Measurements from ENCODE around the gene DELE1. TPM values are rescaled to one million over a fixed set of nuclear protein-coding genes. Genes with fewer than 3 reads are reported as not detected.
A peak's percentile ranks its signal among the peaks of the same experiment; 100 is the strongest.

DELE1 gene
- 10 to 100 TPM; 77.8 to 99.1 TPM for total RNA-seq
- long read RNA-seq, partial matches to known transcripts, result 41 of 59 reads
- long read RNA-seq, other reads (novel, unspliced or antisense), result 15 of 59 reads

DNA sequence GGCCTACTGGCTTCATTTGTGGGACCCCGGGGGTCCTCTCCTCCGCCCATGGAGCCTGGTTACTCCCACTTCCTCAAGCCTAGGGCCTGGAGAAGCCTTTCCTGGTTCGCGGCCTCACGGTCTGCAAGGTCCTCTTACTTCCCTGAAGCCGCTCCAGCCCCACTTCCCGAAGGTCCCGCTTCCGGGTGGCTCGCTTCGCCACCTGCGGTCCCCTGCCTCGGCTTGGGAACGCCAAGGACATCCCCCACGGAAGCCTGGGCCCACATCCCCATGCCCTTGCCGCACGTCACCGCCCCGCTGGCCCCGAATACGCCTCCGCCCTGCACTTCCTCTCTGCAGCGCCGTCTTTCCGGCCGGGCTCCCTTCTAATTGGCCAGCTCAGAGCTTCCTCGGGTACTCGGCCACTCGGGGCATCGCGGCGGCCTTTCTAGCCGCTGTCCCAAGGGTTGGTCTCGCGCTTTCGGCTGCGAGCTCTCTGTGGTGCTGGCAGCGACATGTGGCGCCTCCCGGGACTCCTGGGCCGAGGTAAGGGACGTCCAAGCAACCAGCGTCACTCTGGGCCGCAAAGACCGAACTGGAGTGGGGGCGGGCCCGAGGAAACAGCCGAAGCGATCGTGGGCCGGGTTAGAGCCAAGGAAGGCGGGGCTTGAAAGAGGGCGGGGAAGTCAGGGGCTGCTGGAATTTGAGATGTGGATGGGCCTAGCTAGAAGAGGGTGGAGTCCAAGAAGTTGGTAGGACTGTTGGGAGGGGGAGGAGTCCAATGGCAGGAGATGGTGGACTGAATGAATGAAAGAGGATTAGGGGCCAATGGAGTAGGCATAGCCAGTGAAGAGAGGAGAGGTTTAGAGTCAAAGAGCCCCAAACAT is at the start of gene DELE1:
DELE1 (plus strand) TSS at position 424 of the 866 bp plus-strand sequence; CDS start at position 495, 71 bp downstream.
- ATAC-seq (peak; percentile 91), DNase-seq (peak; percentile 96)
- intact Hi-C loops (cut with DNase I, micrococcal nuclease), result no loop called here

DNA sequence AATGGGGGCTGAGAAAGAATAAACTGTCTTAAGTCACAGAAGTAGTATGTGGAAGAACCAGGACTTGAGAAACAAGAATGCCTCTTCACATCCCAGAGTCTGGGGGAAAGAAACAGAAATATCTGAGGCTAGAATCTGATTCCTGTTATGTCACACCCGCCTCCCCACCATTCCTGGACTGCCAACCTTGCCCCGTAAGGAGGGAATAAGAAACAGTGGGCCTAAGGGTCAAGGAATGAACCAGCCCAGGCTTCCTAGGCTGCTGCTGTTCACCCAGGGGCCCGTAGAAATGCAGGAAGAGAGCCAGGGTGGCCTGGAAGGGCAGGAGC is 49.8 kb upstream of the DELE1 start:
- ATAC-seq (no peak), DNase-seq (no peak)
- intact Hi-C loops (cut with DNase I, micrococcal nuclease), result no loop called here

DNA sequence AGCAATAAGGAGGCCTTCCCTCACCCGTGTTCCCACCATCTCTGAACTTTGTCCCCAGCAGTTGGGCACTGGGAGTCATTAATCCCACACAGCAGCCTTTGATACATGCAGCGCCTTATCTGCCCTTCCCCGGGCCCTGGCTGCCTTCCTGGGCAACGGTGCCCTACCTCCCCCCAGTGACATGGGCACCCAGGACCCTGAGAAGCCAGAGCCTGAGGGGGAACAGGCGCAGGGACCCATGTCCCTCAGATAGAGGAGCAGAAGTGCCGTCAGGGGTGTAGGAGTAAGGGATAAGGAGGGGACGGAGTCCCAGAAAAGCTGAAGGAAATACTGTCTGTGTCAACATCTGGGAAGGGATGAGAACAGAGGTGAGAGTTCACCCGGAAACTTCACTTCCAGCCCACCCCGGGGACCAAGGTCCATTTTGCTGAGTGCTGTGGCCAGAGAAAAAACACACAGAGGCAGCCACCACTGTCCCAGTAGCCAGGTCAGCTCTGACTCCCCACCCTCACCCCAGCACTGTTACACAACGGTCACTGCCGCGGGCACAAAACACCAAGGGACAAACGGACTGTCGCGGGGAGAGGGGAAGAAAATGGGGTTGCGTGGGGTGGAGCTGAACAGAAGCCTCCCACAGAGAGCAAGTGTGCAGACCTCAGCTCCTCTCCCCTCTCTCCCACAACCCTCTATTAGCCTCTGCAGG is 49.3 kb upstream of the DELE1 start:
- intact Hi-C loops (cut with DNase I, micrococcal nuclease), result no loop called here
- DNase-seq, result peak; percentile 76 to 89
- peak; percentile 48 for ATAC-seq

- ATAC-seq (no peak), DNase-seq (peak in 1 of 2 donors; percentile 30)
- intact Hi-C loops (cut with DNase I, micrococcal nuclease), result loop anchor here in 1 of 2 donors (5.0 kb wide), 1 partner anchor 173 kb away; no protein-coding TSS in a partner anchor
These were observed 48.5 kb upstream of the DELE1 start for GRCh38 chr5:141875022-141875740.

- intact Hi-C loops (cut with DNase I, micrococcal nuclease), result loop anchor here in 1 of 2 donors (5.0 kb wide), 1 partner anchor 174 kb away; no protein-coding TSS in a partner anchor
- DNase-seq, result peak; percentile 82 to 86
- ATAC-seq, result peak; percentile 54
These were observed 47.7 kb upstream of the DELE1 start for GRCh38 chr5:141875795-141876627.

GRCh38 chr5:141876628-141877355 is 46.9 kb upstream of the DELE1 start:
- peak; percentile 23 for ATAC-seq
- DNase-seq, result peak; percentile 43 to 63
- intact Hi-C loops (cut with DNase I, micrococcal nuclease), result loop anchor here in 1 of 2 donors (5.0 kb wide), 1 partner anchor 174 kb away; no protein-coding TSS in a partner anchor

- ATAC-seq, result peak; percentile 2
- peak; percentile 45 to 60 for DNase-seq
- intact Hi-C loops (cut with DNase I, micrococcal nuclease), result loop anchor here in 1 of 2 donors (5.0 kb wide), 1 partner anchor 175 kb away; no protein-coding TSS in a partner anchor
These were observed 46.1 kb upstream of the DELE1 start for GRCh38 chr5:141877356-141878185.

- peak; percentile 64 to 69 for DNase-seq
- intact Hi-C loops (cut with DNase I, micrococcal nuclease), result loop anchor here in 1 of 2 donors (5.0 kb wide), 1 partner anchor 176 kb away; no protein-coding TSS in a partner anchor
These were observed 45.4 kb upstream of the DELE1 start, which contains the start of gene PCDH1 for GRCh38 chr5:141878186-141878710. Gene PCDH1, minus strand, starts transcription at chr5:141878410. Its CDS starts 148 bp downstream, at chr5:141878262.

GRCh38 chr5:141878711-141879425 is 44.8 kb upstream of the DELE1 start:
- ATAC-seq (peak; percentile 43), DNase-seq (peak; percentile 89 to 93)
- intact Hi-C loops (cut with DNase I, micrococcal nuclease), result loop anchor here in 1 of 2 donors (5.0 kb wide), 1 partner anchor 177 kb away; no protein-coding TSS in a partner anchor

More at GRCh38 chr5:141878186-141878710, 45.4 kb upstream of the DELE1 start, which contains the start of gene PCDH1:
- peak; percentile 32 for ATAC-seq

DNA sequence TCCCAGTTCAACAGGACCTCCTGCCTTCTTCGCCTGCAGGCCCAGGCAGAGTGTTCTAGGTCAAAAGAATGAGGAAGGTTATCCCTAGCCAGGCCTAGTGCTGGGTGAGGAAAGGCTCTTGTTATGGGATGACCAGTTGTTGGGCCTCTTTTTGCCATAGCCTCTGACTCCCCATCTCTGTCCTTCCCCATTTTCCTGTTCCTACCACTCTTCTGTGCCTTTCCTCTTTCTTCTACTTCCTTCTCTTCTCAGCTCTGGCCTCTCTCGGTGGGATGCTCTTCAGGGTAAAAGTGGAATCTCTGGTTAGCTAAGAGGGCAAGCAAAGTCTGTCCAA is 44.3 kb upstream of the DELE1 start:
- DNase-seq (no peak), ATAC-seq (no peak)
- intact Hi-C loops (cut with DNase I, micrococcal nuclease), result loop anchor here in 1 of 2 donors (5.0 kb wide), 1 partner anchor 177 kb away; no protein-coding TSS in a partner anchor

DNA sequence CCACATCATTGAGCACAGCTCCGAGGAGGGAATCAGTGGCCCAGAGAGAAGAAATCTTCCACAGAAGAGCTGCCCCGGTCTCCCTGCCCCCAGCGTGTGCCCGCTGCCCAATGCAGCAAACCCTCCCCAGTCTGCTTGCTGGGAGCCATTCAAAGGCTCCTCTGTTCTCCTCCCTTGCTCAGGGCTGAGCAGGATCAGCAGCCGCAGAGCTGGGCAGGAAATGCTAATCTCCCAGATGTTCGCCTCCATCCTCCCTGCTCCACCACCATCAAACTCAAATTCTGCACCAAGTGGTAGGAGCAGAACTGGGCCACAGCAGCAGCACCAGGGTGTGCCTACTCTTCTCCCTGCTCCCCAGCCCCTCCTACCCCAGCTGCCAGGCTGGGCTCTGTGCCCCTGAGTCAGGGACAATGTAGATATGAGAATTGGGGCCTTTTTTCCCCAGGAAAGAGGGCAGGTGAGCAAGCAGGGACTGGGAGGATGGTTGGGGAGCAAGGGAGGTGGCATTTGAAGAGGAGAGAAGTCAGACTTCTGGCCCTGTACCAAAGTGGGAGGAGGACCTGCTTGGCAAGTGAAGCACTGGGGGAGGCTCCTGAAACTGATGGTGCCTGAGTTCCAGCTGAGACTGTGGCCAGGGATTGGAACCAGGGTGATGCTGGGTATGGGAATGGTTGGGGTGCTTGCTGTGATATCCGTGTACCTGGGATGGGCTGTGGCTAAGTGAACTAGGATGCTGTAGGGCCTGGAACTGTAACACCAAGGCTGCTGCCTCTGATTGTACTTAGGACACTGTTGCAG is 43.5 kb upstream of the DELE1 start:
- DNase-seq (no peak), ATAC-seq (no peak)
- intact Hi-C loops (cut with DNase I, micrococcal nuclease), result loop anchor here (5.0 kb wide), 1 partner anchor 178 kb away; no protein-coding TSS in a partner anchor

DNA sequence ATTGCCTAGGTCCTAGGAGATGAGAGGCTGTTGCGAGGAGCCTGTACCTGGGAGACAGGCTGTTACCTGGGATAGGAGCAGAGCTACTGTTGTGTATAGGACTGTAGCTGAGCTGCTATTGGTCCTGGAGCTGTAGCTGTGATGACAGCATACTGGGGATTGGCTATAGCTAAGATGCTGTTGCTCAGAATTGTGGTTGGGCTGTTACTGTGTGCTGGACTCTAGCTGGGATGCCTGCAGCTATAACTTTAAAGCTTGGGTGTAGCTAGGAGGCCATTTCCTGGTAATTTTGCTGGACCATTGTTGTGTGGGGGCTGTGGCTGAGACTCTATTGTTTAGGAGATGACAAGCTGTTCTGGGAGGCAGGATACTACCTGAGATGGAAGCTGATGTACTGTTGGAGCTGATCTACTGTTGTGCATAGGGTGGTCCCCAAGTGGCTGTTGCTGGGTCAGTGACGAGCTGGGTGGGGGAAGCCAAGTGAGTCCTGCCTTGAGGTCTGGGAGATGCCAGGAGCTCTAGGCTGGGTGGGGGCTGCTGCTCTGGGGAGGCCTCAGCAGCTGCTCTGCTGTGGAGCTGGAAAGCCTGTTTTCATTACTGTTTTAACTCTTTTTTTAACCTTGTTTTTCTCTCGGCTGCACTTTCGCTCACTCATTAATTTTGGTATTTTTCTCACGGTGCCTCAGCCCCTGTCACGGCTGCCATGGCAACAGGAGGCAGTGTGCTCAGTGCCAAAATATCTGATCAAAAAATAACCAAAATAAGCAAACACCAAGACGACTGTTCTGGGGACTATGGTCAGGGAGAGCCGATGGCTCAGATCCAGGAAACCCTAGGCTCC is 42.5 kb upstream of the DELE1 start:
- ATAC-seq, result no peak
- intact Hi-C loops (cut with DNase I, micrococcal nuclease), result loop anchor here in 1 of 2 donors (5.0 kb wide), 1 partner anchor 179 kb away; no protein-coding TSS in a partner anchor
- DNase-seq, result no peak

DNA sequence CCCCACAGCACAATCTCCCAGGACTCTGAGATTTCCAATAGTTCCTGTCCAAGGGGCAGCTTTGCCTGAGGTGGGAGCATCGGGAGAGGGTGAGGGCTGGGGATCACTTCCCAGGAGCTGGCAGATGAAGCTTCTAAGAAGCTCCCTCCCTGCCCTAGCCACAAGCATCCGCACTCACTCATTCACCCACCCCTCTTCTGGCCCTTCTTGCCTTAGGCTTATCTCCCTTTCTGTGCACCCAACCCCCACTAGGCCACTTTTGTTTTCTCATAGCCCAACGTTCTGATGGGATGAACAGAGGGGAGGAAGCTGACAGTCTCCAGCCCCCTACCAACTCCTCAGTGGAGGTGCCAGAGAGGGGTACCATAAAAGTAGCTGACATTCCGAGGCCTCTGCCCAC is 41.8 kb upstream of the DELE1 start:
- intact Hi-C loops (cut with DNase I, micrococcal nuclease), result loop anchor here in 1 of 2 donors (5.0 kb wide), 1 partner anchor 180 kb away; no protein-coding TSS in a partner anchor
- ATAC-seq, result no peak
- no peak for DNase-seq

Measured in left colon (tissue), 2 donors.